Chondrocyte (in vitro differentiated cells): ENCODE results near the gene CHSY1. TPM values are rescaled to one million over a fixed set of nuclear protein-coding genes. Genes with fewer than 3 reads are reported as not detected.
A peak's percentile ranks its signal among the peaks of the same experiment; 100 is the strongest.

Source experiments
- DNase-seq: peaks from one replicate; pipeline ENCODE4 v3.0.0; 2021; ENCODE audit warnings: mixed read lengths, low spot score
- H3K27ac Mint-ChIP-seq: one replicate; pipeline ENCODE4 v1.8.0; 2021; ENCODE audit warnings: mild to moderate bottlenecking, moderate library complexity, mixed read lengths; ENCODE audit not compliant: unreplicated experiment
- H3K27me3 Mint-ChIP-seq: 2 replicates; pipeline ENCODE4 v1.8.0; 2021; ENCODE audit warnings: low read depth, mixed read lengths
- H3K36me3 Mint-ChIP-seq: 2 replicates; pipeline ENCODE4 v1.8.0; 2021; ENCODE audit warnings: low read depth, mixed read lengths
- H3K4me1 Mint-ChIP-seq: 2 replicates; pipeline ENCODE4 v1.8.0; 2021; ENCODE audit warnings: low read depth, mild to moderate bottlenecking, mixed read lengths
- H3K4me3 Mint-ChIP-seq: one replicate; pipeline ENCODE4 v1.8.0; 2021; ENCODE audit warnings: mild to moderate bottlenecking, moderate library complexity, mixed read lengths; ENCODE audit not compliant: unreplicated experiment
- H3K9me3 Mint-ChIP-seq: 2 replicates; pipeline ENCODE4 v1.8.0; 2021; ENCODE audit warnings: low read depth, mixed read lengths
- total RNA-seq: library from RNA; stranded (reverse); gene quantifications from 3 replicates; pipeline ENCODE4 v1.2.1, GENCODE V29; 2021
- TF ChIP-seq, protein P1 (sequence below): fragments of 200-600 bp; sonication (generic); IDR thresholded peaks from 2 replicates; pipeline ENCODE4 v1.5.0; 2021; ENCODE audit warnings: antibody characterized with exemption, mild to moderate bottlenecking, moderate library complexity

The CHSY1 gene
- total RNA-seq, 1 donor from 2014 or later = 60.9 TPM

DNA sequence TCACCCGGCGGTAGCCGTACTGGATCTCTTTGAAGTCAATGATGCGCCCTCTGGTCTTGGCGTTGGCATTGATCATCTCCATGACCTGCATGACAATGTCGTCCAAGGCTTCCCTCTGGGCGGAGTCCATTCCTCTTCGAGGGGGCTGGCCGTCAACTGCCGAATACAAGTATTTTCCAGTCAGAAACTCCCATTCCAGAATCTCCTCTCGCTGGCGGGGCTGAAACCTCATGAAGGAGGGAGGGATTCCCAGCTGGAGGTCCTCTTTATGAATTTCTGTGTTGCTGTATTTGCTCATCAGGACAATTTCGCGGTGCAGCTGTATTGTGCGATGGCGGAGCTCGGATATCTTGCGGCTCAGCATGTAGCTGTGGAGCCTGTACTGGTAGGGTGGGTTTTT lies 73.4 kb downstream of the CHSY1 start:
- TF ChIP-seq, protein P1, sequence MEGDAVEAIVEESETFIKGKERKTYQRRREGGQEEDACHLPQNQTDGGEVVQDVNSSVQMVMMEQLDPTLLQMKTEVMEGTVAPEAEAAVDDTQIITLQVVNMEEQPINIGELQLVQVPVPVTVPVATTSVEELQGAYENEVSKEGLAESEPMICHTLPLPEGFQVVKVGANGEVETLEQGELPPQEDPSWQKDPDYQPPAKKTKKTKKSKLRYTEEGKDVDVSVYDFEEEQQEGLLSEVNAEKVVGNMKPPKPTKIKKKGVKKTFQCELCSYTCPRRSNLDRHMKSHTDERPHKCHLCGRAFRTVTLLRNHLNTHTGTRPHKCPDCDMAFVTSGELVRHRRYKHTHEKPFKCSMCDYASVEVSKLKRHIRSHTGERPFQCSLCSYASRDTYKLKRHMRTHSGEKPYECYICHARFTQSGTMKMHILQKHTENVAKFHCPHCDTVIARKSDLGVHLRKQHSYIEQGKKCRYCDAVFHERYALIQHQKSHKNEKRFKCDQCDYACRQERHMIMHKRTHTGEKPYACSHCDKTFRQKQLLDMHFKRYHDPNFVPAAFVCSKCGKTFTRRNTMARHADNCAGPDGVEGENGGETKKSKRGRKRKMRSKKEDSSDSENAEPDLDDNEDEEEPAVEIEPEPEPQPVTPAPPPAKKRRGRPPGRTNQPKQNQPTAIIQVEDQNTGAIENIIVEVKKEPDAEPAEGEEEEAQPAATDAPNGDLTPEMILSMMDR = no peak
- Mint-ChIP-seq H3K27ac (peak overlapping the region; percentile 41), H3K9me3 (no peaks in the 10 kb centered on the region), H3K27me3 (no peaks in the 10 kb centered on the region), H3K4me1 (peaks cover 35% of the 10 kb centered on the region), H3K4me3 (no peak overlapping the region), H3K36me3 (peaks cover 40% of the 10 kb centered on the region)
- DNase-seq = no peak

DNA sequence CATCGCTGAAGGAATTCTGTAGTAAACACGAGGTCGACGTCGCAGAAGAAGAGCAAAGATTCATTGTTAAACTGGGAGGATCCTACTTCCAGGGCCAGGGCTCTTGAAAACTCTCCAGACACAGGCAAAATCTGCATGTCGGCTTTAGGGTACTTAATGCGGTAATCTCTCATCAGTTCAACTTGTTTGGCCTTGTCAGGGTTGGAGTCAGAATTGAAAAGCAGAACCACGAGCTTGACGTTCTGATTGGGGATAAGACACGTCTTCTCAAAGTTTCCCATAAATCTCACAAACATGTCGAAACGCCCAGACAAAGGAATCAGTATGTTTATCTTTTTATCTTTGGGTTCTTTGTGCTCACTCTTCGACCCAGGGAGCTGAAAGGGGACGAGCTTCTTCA lies 74.0 kb downstream of the CHSY1 start:
- no peak for DNase-seq
- no peaks in the 10 kb centered on the region for H3K9me3 Mint-ChIP-seq
- no peak overlapping the region for H3K4me3 Mint-ChIP-seq
- peaks cover 39% of the 10 kb centered on the region for H3K36me3 Mint-ChIP-seq
- TF ChIP-seq, protein P1 = no peak
- peak overlapping the region; percentile 41 for H3K27ac Mint-ChIP-seq
- no peaks in the 10 kb centered on the region for H3K27me3 Mint-ChIP-seq
- H3K4me1 Mint-ChIP-seq = peaks cover 29% of the 10 kb centered on the region

DNA sequence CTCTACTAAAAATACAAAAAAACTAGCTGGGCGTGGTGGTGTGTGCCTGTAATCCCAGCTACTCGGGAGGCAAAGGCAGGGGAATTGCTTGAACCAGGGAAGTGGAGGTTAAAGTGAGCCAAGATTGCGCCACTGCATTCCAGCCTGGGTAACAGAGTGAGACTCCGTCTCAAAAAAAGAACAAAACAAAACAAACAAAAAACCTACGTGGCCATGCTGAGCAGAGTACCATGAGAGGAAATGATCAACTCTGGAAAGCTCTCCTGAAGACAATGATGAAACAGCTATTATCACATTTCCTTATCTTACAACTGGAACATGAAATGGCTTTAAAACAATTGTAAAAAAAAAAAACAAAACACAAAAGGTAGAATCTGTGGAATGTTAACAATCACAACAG lies 75.2 kb downstream of the CHSY1 start:
- no peak for DNase-seq
- Mint-ChIP-seq H3K9me3 (no peaks in the 10 kb centered on the region), H3K4me3 (no peak overlapping the region), H3K27ac (peak overlapping the region; percentile 14), H3K4me1 (peaks cover 27% of the 10 kb centered on the region), H3K27me3 (no peaks in the 10 kb centered on the region), H3K36me3 (peaks cover 35% of the 10 kb centered on the region)
- TF ChIP-seq, protein P1 = no peak

DNA sequence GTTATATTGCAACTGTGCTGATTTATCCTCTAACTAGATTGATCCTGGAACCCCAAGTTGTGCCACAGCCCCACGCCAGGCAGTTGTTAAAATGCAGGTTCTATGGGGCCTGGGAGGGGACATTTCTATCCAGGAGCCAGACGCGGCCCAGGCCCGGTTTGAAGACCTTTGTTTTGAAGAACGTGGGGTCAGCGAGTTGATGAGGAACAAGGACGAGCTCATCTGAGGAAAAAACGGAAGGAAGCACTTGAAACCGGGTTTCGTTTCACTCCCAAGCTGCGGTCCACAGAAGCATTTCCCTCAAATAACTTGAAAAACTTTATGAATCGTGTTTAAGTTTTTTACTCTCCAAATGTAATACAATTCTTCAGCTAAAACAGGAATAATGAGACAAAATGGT lies 76.4 kb downstream of the CHSY1 start:
- Mint-ChIP-seq H3K9me3 (no peaks in the 10 kb centered on the region), H3K4me3 (no peak overlapping the region), H3K36me3 (peaks cover 30% of the 10 kb centered on the region), H3K27ac (no peak overlapping the region), H3K4me1 (peaks cover 35% of the 10 kb centered on the region), H3K27me3 (no peaks in the 10 kb centered on the region)
- TF ChIP-seq, protein P1 = no peak
- no peak for DNase-seq

DNA sequence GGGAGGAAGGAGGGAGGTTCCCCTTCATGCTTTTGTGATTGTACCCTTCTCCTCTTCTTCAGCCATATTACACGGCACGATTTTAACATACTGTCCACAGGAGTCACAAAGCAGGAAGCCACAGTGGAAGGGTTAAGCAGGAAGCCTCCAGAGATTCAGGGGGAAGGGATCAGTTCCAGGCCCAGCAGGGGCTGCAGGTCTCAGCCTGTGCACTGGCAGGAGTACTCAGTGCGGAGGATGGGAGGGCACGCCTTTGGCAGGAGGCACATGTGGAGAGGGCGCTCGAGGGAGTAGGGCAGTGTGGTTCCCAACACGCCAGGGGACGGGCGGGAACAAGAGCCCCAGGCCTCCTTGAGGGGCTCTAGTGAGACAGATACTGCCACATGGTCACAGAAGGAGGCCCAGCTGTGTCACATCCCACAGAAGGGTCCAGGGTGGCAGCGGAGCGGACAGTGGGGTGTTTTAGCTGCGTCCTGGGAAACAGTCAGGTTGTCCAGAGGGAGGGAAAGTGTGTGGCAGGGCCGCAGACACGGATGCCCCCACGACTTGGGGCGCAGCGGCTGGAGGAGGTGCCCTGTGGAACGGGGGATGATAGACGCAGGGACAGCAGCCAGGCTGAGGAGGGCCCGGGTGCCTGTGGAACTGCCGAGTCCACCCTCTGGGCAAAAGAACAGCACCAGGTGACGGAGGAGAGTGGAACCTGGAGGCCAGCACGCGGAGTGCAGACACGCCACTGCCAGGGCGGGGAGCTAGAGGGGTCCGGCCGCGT lies 77.5 kb downstream of the CHSY1 start:
- no peak overlapping the region for H3K4me3 Mint-ChIP-seq
- DNase-seq = no peak
- H3K27me3 Mint-ChIP-seq = no peaks in the 10 kb centered on the region
- TF ChIP-seq, protein P1 = no peak
- peaks cover 30% of the 10 kb centered on the region for H3K36me3 Mint-ChIP-seq
- peaks cover 32% of the 10 kb centered on the region for H3K4me1 Mint-ChIP-seq
- H3K9me3 Mint-ChIP-seq = no peaks in the 10 kb centered on the region
- no peak overlapping the region for H3K27ac Mint-ChIP-seq
